Astrocyte (in vitro differentiated cells and primary cell): ENCODE data around the gene SOAT2.

Experiments used
- CTCF ChIP-seq: IDR thresholded peaks from 2 replicates; pipeline ENCODE4 v1.5.1; 2011; ENCODE audit warnings: low read depth, mild to moderate bottlenecking, inconsistent platforms, low read length, moderate library complexity; ENCODE audit not compliant: insufficient read depth
- EZH2 ChIP-seq: IDR thresholded peaks from 2 replicates; pipeline ENCODE4 v1.6.1; 2012; ENCODE audit warnings: mild to moderate bottlenecking, low read length, inconsistent platforms; ENCODE audit not compliant: insufficient read depth

GRCh38 chr12:53086361-53086760 lies 16.9 kb upstream of the SOAT2 start:
- TF ChIP-seq CTCF (no peak), EZH2 (no peak)
